ENCODE measurements around the gene CDK11B.

- TF ChIP-seq CTCF (IDR thresholded peaks at IDR 0.05), result no peak
- TF ChIP-seq POLR2A (IDR thresholded peaks at IDR 0.05), result no peak
- no peak for TF ChIP-seq EP300 (IDR thresholded peaks at IDR 0.05)
Measured at GRCh38 chr1:1618396-1619068, 40.3 kb downstream of the CDK11B start.

All from tibial nerve (tissue), 4 donors.